ENCODE measurements around the gene DIP2B.
"Not testable (repeated sequence)": the region's sequence is repeated elsewhere in the genome, so short reads cannot be mapped to it uniquely, and the experiment has no call there.

The DIP2B gene

GRCh38 chr12:50679612-50680011, 174.8 kb downstream of the DIP2B start:
- Histone ChIP-seq H4K20me1 (ENCODE audit: low read depth, low read length) (no peaks in the 10 kb centered on the region), H2AFZ (ENCODE audit: low read depth, low read length, severe bottlenecking) (no peak overlapping the region), H3K27ac (ENCODE audit: low read depth, low read length) (no peak overlapping the region), H3K27me3 (ENCODE audit: low read length) (no peaks in the 10 kb centered on the region), H3K4me2 (ENCODE audit: low read depth, low read length, poor library complexity, severe bottlenecking) (no peak overlapping the region), H3K79me2 (ENCODE audit: insufficient read depth, low read length) (no peaks in the 10 kb centered on the region), H3K9me2 (replicated peaks; ENCODE audit: insufficient read depth, low read length) (no peaks in the 10 kb centered on the region), H3K36me3 (ENCODE audit: low read length) (0 out of 2 replicates have a peak, but pooled peaks cover 9% of the 10 kb centered on the region), H3K9me3 (ENCODE audit: insufficient read depth, low read length) (no peaks in the 10 kb centered on the region), H3K9ac (ENCODE audit: low read length) (no peak overlapping the region), H3K4me3 (ENCODE audit: insufficient read depth, low read length, poor library complexity, severe bottlenecking) (no peak overlapping the region), H3F3A (ENCODE audit: insufficient read depth) (no peaks in the 10 kb centered on the region)
- TF ChIP-seq EZH2phosphoT487 (conservative IDR thresholded peaks at IDR 0.05; ENCODE audit: low read length) (no peak), CTCF (IDR thresholded peaks at IDR 0.05; ENCODE audit: insufficient read depth, low read length, poor library complexity, severe bottlenecking) (no peak)

DNA sequence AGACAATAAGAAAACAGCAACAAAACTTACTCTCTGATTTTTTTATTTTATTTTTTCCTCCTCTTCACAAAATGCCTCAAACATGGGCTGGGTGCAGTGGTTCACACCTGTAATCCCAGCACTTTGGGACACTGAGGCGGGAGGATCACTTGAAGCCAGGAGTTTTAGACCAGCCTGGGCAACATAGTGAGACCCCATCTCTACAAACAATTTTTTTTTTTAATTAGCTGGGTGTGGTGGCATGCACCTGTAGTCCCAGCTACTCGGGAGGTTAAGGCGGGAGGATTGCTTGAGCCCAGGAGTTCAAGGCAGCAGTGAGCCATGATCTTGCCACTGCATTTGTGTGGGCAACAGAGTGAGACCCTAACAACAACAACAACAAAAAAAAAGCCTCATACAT, 176.3 kb downstream of the DIP2B start:
- not testable (repeated sequence) for H3K27ac ChIP-seq (ENCODE audit: low read depth, low read length); H3K4me2 ChIP-seq (ENCODE audit: low read depth, low read length, poor library complexity, severe bottlenecking); H3K27me3 ChIP-seq (ENCODE audit: low read length); H3F3A ChIP-seq (ENCODE audit: insufficient read depth); H3K36me3 ChIP-seq (ENCODE audit: low read length); H3K9ac ChIP-seq (ENCODE audit: low read length); H3K79me2 ChIP-seq (ENCODE audit: insufficient read depth, low read length); H3K4me3 ChIP-seq (ENCODE audit: insufficient read depth, low read length, poor library complexity, severe bottlenecking); H3K9me2 ChIP-seq (replicated peaks; ENCODE audit: insufficient read depth, low read length); H3K9me3 ChIP-seq (ENCODE audit: insufficient read depth, low read length); H2AFZ ChIP-seq (ENCODE audit: low read depth, low read length, severe bottlenecking); H4K20me1 ChIP-seq (ENCODE audit: low read depth, low read length)

DNA sequence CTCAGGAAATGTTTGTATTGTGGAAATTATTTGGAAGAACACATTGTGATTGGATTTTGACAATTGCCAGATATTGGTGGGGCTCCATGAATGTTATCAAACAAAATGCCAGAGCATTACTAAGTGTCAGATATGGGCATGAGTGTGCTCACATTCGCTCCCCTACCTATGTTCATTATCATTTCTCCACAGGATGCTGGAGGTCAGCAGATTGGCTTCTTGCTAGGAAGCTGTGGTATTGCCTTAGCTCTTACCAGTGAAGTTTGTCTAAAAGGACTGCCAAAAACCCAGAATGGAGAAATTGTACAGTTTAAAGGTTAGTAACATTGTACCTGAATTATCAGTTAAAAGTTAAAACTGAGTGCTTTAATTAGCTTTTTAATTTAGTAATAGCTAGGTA, 180.9 kb downstream of the DIP2B start:
- Histone ChIP-seq H3K4me3 (ENCODE audit: insufficient read depth, low read length, poor library complexity, severe bottlenecking) (no peak overlapping the region), H3K9me3 (ENCODE audit: insufficient read depth, low read length) (no peaks in the 10 kb centered on the region), H3K36me3 (ENCODE audit: low read length) (no peaks in the 10 kb centered on the region), H3F3A (ENCODE audit: insufficient read depth) (no peaks in the 10 kb centered on the region), H3K27ac (ENCODE audit: low read depth, low read length) (no peak overlapping the region), H2AFZ (ENCODE audit: low read depth, low read length, severe bottlenecking) (no peak overlapping the region), H4K20me1 (ENCODE audit: low read depth, low read length) (no peaks in the 10 kb centered on the region), H3K9ac (ENCODE audit: low read length) (no peak overlapping the region), H3K9me2 (replicated peaks; ENCODE audit: insufficient read depth, low read length) (no peaks in the 10 kb centered on the region), H3K79me2 (ENCODE audit: insufficient read depth, low read length) (no peaks in the 10 kb centered on the region), H3K4me2 (ENCODE audit: low read depth, low read length, poor library complexity, severe bottlenecking) (no peak overlapping the region), H3K27me3 (ENCODE audit: low read length) (no peaks in the 10 kb centered on the region)
- TF ChIP-seq CTCF (IDR thresholded peaks at IDR 0.05; ENCODE audit: insufficient read depth, low read length, poor library complexity, severe bottlenecking), result no peak
- no peak for TF ChIP-seq EZH2phosphoT487 (conservative IDR thresholded peaks at IDR 0.05; ENCODE audit: low read length)

- no peak overlapping the region for H3K27ac ChIP-seq (ENCODE audit: low read depth, low read length)
- TF ChIP-seq EZH2phosphoT487 (conservative IDR thresholded peaks at IDR 0.05; ENCODE audit: low read length) (no peak), CTCF (IDR thresholded peaks at IDR 0.05; ENCODE audit: insufficient read depth, low read length, poor library complexity, severe bottlenecking) (no peak)
- H3K27me3 ChIP-seq (ENCODE audit: low read length), result no peaks in the 10 kb centered on the region
- H3K36me3 ChIP-seq (ENCODE audit: low read length), result no peaks in the 10 kb centered on the region
- H3K9me2 ChIP-seq (replicated peaks; ENCODE audit: insufficient read depth, low read length), result no peaks in the 10 kb centered on the region
- no peak overlapping the region for H3K9ac ChIP-seq (ENCODE audit: low read length)
- no peak overlapping the region for H3K4me2 ChIP-seq (ENCODE audit: low read depth, low read length, poor library complexity, severe bottlenecking)
- no peaks in the 10 kb centered on the region for H3K9me3 ChIP-seq (ENCODE audit: insufficient read depth, low read length)
- H3K79me2 ChIP-seq (ENCODE audit: insufficient read depth, low read length), result no peaks in the 10 kb centered on the region
- no peaks in the 10 kb centered on the region for H3F3A ChIP-seq (ENCODE audit: insufficient read depth)
- H3K4me3 ChIP-seq (ENCODE audit: insufficient read depth, low read length, poor library complexity, severe bottlenecking), result no peak overlapping the region
- H4K20me1 ChIP-seq (ENCODE audit: low read depth, low read length), result no peaks in the 10 kb centered on the region
- H2AFZ ChIP-seq (ENCODE audit: low read depth, low read length, severe bottlenecking), result no peak overlapping the region
Measured at GRCh38 chr12:50686406-50686805, 181.6 kb downstream of the DIP2B start.

All from SU-DHL-6 (cell line).